GM10266 (cell line): ENCODE results near the gene GREM2.

Source experiments
- DNase-seq: peaks from one replicate; pipeline ENCODE4 v3.0.0; 2012; ENCODE audit errors: extremely low spot score
- TF ChIP-seq, protein P1 (sequence below): IDR thresholded peaks from 2 replicates; pipeline ENCODE4 v1.5.1; 2012; ENCODE audit warnings: mild to moderate bottlenecking, low read depth; ENCODE audit not compliant: control insufficient read depth, insufficient read depth; ENCODE audit errors: missing control alignments

GREM2 gene

DNA sequence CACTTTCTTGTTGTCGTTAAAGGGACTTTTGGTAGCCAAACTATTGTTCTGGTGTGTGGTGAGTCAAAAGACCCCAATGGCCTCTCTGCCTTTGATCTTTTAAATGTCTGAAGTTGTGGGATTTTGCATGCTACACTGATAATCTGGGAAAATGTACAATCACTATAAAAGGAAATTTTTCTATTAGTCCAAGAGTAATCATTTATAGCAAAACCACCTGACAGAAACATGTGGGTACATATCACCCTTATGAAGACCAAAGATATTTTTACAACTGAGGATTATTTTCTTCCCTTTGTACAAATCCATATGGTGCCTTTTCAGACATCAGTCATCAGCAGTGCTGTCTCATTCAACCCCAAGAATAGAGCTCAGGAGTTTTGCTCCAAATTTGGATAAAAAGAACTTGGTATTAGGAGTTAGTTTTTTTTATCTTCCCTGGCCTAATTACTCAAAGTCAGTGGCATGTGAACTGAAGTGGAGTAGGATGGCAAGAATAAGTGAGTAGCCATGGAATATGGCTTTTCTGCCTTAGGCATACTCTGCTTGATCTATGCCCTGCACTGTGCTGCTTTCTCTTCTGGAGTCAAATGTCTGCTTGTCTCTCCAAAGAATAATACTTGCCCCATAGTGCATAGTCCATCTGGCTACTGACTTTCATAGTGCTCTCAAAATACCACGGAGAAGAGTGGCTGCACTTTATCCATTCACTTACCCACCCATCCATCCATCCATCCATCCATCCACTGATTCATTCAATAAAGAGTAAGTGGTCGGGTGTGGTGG lies 13.5 kb downstream of the GREM2 start:
- TF ChIP-seq, protein P1, sequence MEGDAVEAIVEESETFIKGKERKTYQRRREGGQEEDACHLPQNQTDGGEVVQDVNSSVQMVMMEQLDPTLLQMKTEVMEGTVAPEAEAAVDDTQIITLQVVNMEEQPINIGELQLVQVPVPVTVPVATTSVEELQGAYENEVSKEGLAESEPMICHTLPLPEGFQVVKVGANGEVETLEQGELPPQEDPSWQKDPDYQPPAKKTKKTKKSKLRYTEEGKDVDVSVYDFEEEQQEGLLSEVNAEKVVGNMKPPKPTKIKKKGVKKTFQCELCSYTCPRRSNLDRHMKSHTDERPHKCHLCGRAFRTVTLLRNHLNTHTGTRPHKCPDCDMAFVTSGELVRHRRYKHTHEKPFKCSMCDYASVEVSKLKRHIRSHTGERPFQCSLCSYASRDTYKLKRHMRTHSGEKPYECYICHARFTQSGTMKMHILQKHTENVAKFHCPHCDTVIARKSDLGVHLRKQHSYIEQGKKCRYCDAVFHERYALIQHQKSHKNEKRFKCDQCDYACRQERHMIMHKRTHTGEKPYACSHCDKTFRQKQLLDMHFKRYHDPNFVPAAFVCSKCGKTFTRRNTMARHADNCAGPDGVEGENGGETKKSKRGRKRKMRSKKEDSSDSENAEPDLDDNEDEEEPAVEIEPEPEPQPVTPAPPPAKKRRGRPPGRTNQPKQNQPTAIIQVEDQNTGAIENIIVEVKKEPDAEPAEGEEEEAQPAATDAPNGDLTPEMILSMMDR, result no peak
- no peak for DNase-seq

- TF ChIP-seq, protein P1, result no peak
- DNase-seq, result no peak
Measured at GRCh38 chr1:240597153-240597745, 14.7 kb downstream of the GREM2 start.

DNA sequence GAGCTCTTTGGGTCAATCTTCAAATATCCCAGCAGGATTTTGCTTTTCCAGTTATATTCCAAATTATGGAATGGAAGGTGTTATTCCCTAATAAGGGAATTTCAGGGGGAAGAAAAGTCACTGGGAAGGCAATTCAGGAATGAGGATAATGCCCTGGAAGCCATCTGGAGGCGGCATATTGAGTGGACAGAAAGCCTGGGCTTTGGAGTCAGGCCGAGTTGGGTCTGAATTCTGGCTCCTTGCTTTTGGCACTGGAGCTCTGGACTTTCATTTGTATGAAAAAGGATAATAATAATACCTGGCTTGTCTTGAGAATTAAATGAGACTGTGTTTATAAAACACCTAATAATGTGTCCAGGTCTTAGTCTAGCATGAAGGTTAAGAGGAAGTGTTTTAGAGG lies 16.5 kb downstream of the GREM2 start:
- TF ChIP-seq, protein P1, result no peak
- no peak for DNase-seq

DNA sequence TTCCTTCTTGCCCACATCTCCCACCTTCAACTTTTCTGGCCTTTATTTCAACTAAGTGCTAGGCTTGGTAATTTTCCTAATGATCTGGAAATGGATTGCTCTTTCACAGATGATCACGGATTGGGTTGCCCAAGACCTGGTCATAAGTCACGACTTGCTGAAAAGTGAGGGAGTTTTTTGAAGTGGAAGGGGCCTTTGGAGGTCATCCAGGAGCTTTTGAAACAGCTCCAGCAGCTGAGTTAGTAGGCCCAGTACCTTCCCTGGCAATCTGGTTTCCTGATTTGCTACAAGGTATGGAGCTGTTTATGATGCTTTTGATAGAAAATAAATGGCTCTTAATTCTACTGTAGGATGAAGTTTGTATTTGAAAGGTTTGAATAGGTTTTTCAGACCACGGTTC lies 20.4 kb downstream of the GREM2 start:
- no peak for DNase-seq
- TF ChIP-seq, protein P1, result no peak

GRCh38 chr1:240591078-240591477 lies 20.9 kb downstream of the GREM2 start:
- DNase-seq, result no peak
- TF ChIP-seq, protein P1, result no peak

DNA sequence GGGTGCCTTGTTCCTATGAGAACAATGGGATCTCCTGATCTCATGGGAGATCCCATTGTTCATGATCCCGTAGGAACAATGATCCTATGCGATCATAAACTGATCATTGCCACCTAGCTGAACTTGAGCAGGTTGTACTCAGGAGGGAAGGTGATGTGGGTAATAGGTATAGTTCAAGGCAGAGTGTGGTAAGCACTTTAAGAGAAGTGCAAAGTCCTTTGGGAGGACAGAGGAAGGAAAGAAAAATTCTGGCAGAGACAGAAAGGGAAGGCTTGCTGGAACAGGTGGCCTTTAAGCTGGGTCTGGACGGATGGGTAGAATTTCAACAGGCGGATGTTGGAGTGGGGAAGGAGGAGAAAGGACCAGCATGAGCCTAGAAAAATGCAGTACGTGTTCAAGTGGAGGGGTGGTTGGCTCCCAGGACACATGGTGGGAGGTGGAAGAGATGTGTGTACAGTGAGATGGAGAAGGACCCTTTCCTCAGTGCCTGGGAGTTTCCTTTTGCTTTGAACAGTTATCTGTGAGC lies 22.3 kb downstream of the GREM2 start:
- TF ChIP-seq, protein P1, result no peak
- DNase-seq, result no peak

DNA sequence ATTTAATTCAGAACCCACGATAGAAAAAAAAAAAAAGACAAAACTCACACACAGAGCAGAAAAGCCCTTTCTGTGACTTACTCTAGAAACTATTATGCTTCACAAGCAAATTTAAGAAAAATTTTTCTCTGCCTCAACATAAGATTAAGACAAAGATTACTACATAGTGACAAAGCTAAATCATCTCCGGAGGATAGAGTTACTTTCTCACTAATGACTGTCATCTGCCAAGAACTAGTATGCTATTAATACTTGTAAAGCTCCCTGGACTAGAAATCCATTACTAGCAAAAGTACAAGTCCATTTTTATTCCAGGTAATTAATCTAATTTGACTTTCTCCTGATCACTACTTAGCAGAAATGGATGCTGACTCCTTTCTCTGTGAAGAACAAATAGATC lies 25.9 kb downstream of the GREM2 start:
- TF ChIP-seq, protein P1, result no peak
- no peak for DNase-seq
